ENCODE data around the gene HAPLN2. TPM values are rescaled to one million over a fixed set of nuclear protein-coding genes. Genes with fewer than 3 reads are reported as not detected.

Gene HAPLN2
- total and polyA plus RNA-seq, 2 experiments from 2014 or later = not detected

- Histone ChIP-seq H2AFZ (peak overlapping the region; percentile 89), H3K9me3 (ENCODE audit: low read depth) (no peaks in the 10 kb centered on the region), H3K27ac (peak overlapping the region; percentile 92), H3K4me2 (peak overlapping the region; percentile 91), H4K20me1 (ENCODE audit: insufficient read depth, poor library complexity, severe bottlenecking) (no peaks in the 10 kb centered on the region), H3K9me2 (replicated peaks; ENCODE audit: insufficient read depth) (no peaks in the 10 kb centered on the region), H3K4me1 (ENCODE audit: insufficient read depth) (peaks cover 3% of the 10 kb centered on the region), H3K4me3 (peak overlapping the region; percentile 98), H3K36me3 (replicated peaks; ENCODE audit: insufficient read depth, low read depth) (no peaks in the 10 kb centered on the region), H3K79me2 (peaks cover 12% of the 10 kb centered on the region), H3K27me3 (no peaks in the 10 kb centered on the region)
- TF ChIP-seq CTCF (IDR thresholded peaks at IDR 0.05; ENCODE audit: poor library complexity) (no peak), EZH2 (IDR thresholded peaks at IDR 0.05; ENCODE audit: borderline replicate concordance) (no peak), EZH2phosphoT487 (IDR thresholded peaks at IDR 0.05; ENCODE audit: low read depth, severe bottlenecking, unreplicated experiment) (no peak)
- 55% methylated on average over 16 of the region's 16 CpGs for WGBS (ENCODE audit: low lambda C conversion rate, missing lambda C conversion rate)
- DNase-seq (ENCODE audit: low spot score) = no peak
These were observed 26.9 kb upstream of the HAPLN2 start for GRCh38 chr1:156592158-156592909.

GRCh38 chr1:156592910-156593660 is 26.1 kb upstream of the HAPLN2 start:
- no peaks in the 10 kb centered on the region for H4K20me1 ChIP-seq (ENCODE audit: insufficient read depth, poor library complexity, severe bottlenecking)
- H3K4me3 ChIP-seq = no peak overlapping the region
- no peak for DNase-seq (ENCODE audit: low spot score)
- WGBS (ENCODE audit: low lambda C conversion rate, missing lambda C conversion rate) = 98% methylated on average over 8 of the region's 8 CpGs
- H2AFZ ChIP-seq = no peak overlapping the region
- TF ChIP-seq EZH2 (IDR thresholded peaks at IDR 0.05; ENCODE audit: borderline replicate concordance) (no peak), CTCF (IDR thresholded peaks at IDR 0.05; ENCODE audit: poor library complexity) (no peak), EZH2phosphoT487 (IDR thresholded peaks at IDR 0.05; ENCODE audit: low read depth, severe bottlenecking, unreplicated experiment) (no peak)
- no peaks in the 10 kb centered on the region for H3K27me3 ChIP-seq
- peak overlapping the region; percentile 91 for H3K4me2 ChIP-seq
- no peaks in the 10 kb centered on the region for H3K36me3 ChIP-seq (replicated peaks; ENCODE audit: insufficient read depth, low read depth)
- no peak overlapping the region for H3K27ac ChIP-seq
- H3K9me3 ChIP-seq (ENCODE audit: low read depth) = no peaks in the 10 kb centered on the region
- peaks cover 3% of the 10 kb centered on the region for H3K4me1 ChIP-seq (ENCODE audit: insufficient read depth)
- peaks cover 12% of the 10 kb centered on the region for H3K79me2 ChIP-seq
- no peaks in the 10 kb centered on the region for H3K9me2 ChIP-seq (replicated peaks; ENCODE audit: insufficient read depth)

- Histone ChIP-seq H3K4me2 (no peak overlapping the region), H3K79me2 (peaks cover 12% of the 10 kb centered on the region), H3K4me1 (ENCODE audit: insufficient read depth) (peaks cover 3% of the 10 kb centered on the region), H3K36me3 (replicated peaks; ENCODE audit: insufficient read depth, low read depth) (no peaks in the 10 kb centered on the region), H2AFZ (no peak overlapping the region), H3K27ac (no peak overlapping the region), H3K27me3 (no peaks in the 10 kb centered on the region), H3K9me2 (replicated peaks; ENCODE audit: insufficient read depth) (no peaks in the 10 kb centered on the region), H3K4me3 (no peak overlapping the region), H3K9me3 (ENCODE audit: low read depth) (no peaks in the 10 kb centered on the region), H4K20me1 (ENCODE audit: insufficient read depth, poor library complexity, severe bottlenecking) (no peaks in the 10 kb centered on the region)
- DNase-seq (ENCODE audit: low spot score) = no peak
- 96% methylated on average over 8 of the region's 8 CpGs for WGBS (ENCODE audit: low lambda C conversion rate, missing lambda C conversion rate)
- TF ChIP-seq CTCF (IDR thresholded peaks at IDR 0.05; ENCODE audit: poor library complexity) (no peak), EZH2phosphoT487 (IDR thresholded peaks at IDR 0.05; ENCODE audit: low read depth, severe bottlenecking, unreplicated experiment) (no peak), EZH2 (IDR thresholded peaks at IDR 0.05; ENCODE audit: borderline replicate concordance) (no peak)
These were observed 25.6 kb upstream of the HAPLN2 start for GRCh38 chr1:156593661-156593989.

All from hepatocyte (in vitro differentiated cells).